Ishikawa (cell line): ENCODE data around the gene THBS2.

Experiments
- CEBPB ChIP-seq: IDR thresholded peaks from 2 replicates; pipeline ENCODE4 v1.6.1; 2012
- EGR1 ChIP-seq: IDR thresholded peaks from 2 replicates; pipeline ENCODE4 v1.6.1; 2012
- EP300 ChIP-seq: IDR thresholded peaks from 2 replicates; pipeline ENCODE4 v1.6.1; 2012; ENCODE audit warnings: borderline replicate concordance
- FOXM1 ChIP-seq: IDR thresholded peaks from 2 replicates; pipeline ENCODE4 v1.6.1; 2012; ENCODE audit warnings: low read depth, borderline replicate concordance
- MAX ChIP-seq: IDR thresholded peaks from 2 replicates; pipeline ENCODE4 v1.6.1; 2012
- NFIC ChIP-seq: IDR thresholded peaks from 2 replicates; pipeline ENCODE4 v1.6.1; 2012
- RAD21 ChIP-seq: IDR thresholded peaks from 2 replicates; pipeline ENCODE4 v1.6.1; 2012; ENCODE audit warnings: low read depth
- REST ChIP-seq: IDR thresholded peaks from 2 replicates; pipeline ENCODE4 v1.6.1; 2012; ENCODE audit warnings: low read depth, mild to moderate bottlenecking
- TAF1 ChIP-seq: IDR thresholded peaks from 2 replicates; pipeline ENCODE4 v1.6.1; 2012; ENCODE audit warnings: low read depth, mild to moderate bottlenecking
- USF1 ChIP-seq: IDR thresholded peaks from 2 replicates; pipeline ENCODE4 v1.6.1; 2012
- YY1 ChIP-seq: IDR thresholded peaks from 2 replicates; pipeline ENCODE4 v1.6.1; 2012; ENCODE audit warnings: low read depth
- ZBTB7A ChIP-seq: IDR thresholded peaks from 2 replicates; pipeline ENCODE4 v1.6.1; 2012; ENCODE audit warnings: low read depth

GRCh38 chr6:169240125-169240524 is 13.5 kb downstream of the THBS2 start:
- TF ChIP-seq FOXM1 (no peak), RAD21 (no peak), NFIC (no peak), REST (no peak), MAX (no peak), CEBPB (no peak), YY1 (no peak), USF1 (no peak), EP300 (no peak), ZBTB7A (no peak), TAF1 (no peak), EGR1 (no peak)
